Aorta (tissue), 5 donors: Measurements from ENCODE around the gene VAT1L. TPM values are rescaled to one million over a fixed set of nuclear protein-coding genes. Genes with fewer than 3 reads are reported as not detected.
"Not testable (repeated sequence)": the region's sequence is repeated elsewhere in the genome, so short reads cannot be mapped to it uniquely, and the experiment has no call there.

Source experiments
- ATAC-seq: fragments of 200-7000 bp; cut with Tn5 transposase; one replicate; pipeline ENCODE4 v1.9.1; 2022; ENCODE audit warnings: moderate library complexity; ENCODE audit not compliant: low FRiP score
- DNase-seq, 2 donors: peaks; one replicate each; pipeline ENCODE4 v3.0.0-alpha.2; 2020
- H3K27ac ChIP-seq, 2 donors: one replicate each; pipeline ENCODE4 v1.5.1; 2013; ENCODE audit warnings: low read length in 2 of 2, mild to moderate bottlenecking in 2 of 2, moderate library complexity in 2 of 2, control low read depth in 1 of 2, inconsistent platforms in 1 of 2, low read depth in 1 of 2
- H3K27me3 ChIP-seq, 2 donors: one replicate each; pipeline ENCODE4 v1.6.1; 2013; ENCODE audit warnings: control low read depth in 1 of 2, low read length in 1 of 2, mild to moderate bottlenecking in 1 of 2, moderate library complexity in 1 of 2; ENCODE audit not compliant: insufficient read depth in 2 of 2, control insufficient read depth in 1 of 2
- H3K36me3 ChIP-seq, 2 donors: one replicate each; pipeline ENCODE4 v1.6.1; 2013; ENCODE audit warnings: control low read depth in 1 of 2, low read length in 1 of 2, mild to moderate bottlenecking in 1 of 2; ENCODE audit not compliant: insufficient read depth in 2 of 2, control insufficient read depth in 1 of 2
- H3K4me1 ChIP-seq, 2 donors: one replicate each; pipeline ENCODE4 v1.6.1; 2013; ENCODE audit warnings: low read length in 2 of 2, control low read depth in 1 of 2, mild to moderate bottlenecking in 1 of 2, moderate library complexity in 1 of 2; ENCODE audit not compliant: insufficient read depth in 2 of 2, control insufficient read depth in 1 of 2
- H3K4me3 ChIP-seq, 2 donors: one replicate each; pipeline ENCODE4 v1.5.1; 2013; ENCODE audit warnings: low read length in 2 of 2, control low read depth in 1 of 2, mild to moderate bottlenecking in 1 of 2
- H3K9me3 ChIP-seq: one replicate; pipeline ENCODE4 v1.6.1; 2013; ENCODE audit warnings: mild to moderate bottlenecking, low read length; ENCODE audit not compliant: control insufficient read depth
- WGBS, 2 donors: extraction: QIAGEN DNeasy Blood & Tissue Kit; methylation state at CpG; one replicate each; pipeline ENCODE4 v1.1.7; 2013; 5-methylcytosine and 5-hydroxymethylcytosine counted together
- intact Hi-C, 2 donors: fragments of 100-400 bp; cut with DNase I; formaldehyde crosslinking; loops; one replicate each; pipeline versions ENCODE4 v1.14.2 to v1.15.0; 2022
- polyA plus RNA-seq, 2 donors: library from polyadenylated mRNA; stranded (reverse); fragments of 200-250 nt; gene quantifications; one replicate each; pipeline ENCODE4 v1.2.3, GENCODE V29; 2013
- total RNA-seq, 2 donors: library from RNA; stranded (reverse); fragmentation: NEBNext Ultra II Directional; extraction: Animal tissue kit (Norgen Biotek cat#: 25700); gene quantifications; one replicate each; pipeline ENCODE4 v1.2.1, GENCODE V29; 2021
- donor health status: healthy with polysubstance abuse.
- donor health status: Bipolar disorder and iron deficiency.
- donor health status: DM: no; HTN: no; CAD: no.
- donor health status: DM: no; HTN: no; CAD: no.
- donor health status: DM: yes; HTN: yes; CAD: no.

Gene VAT1L
- total and polyA plus RNA-seq, 4 donors, result 9.3 to 28.4 (median 17.6) TPM

DNA sequence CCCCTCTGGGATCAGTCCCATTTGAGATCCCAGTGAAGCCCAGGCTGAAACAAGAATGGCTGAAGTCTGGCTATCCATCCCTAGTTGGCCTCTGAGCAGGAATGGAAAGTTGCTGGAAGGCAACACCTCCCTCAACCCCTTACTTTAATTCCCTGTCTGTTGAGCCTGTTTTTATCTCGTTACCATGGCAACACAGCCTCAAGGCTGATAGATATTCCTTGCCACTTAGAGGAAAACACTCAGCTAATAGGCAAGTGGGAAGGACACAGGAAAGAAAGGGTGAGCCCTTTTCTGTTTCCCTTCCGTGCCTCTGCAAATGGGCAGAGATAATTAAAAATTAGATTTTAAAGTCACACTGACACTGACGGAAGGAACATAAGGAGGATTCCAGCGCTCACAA lies 158.5 kb downstream of the VAT1L start:
- no peaks in the 10 kb centered on the region for H3K36me3 ChIP-seq
- no peak for DNase-seq
- intact Hi-C loops, result no loop called here
- no peaks in the 10 kb centered on the region for H3K27me3 ChIP-seq
- no peaks in the 10 kb centered on the region for H3K9me3 ChIP-seq
- H3K27ac ChIP-seq, result no peak overlapping the region
- H3K4me3 ChIP-seq, result no peak overlapping the region
- no peaks in the 10 kb centered on the region for H3K4me1 ChIP-seq
- 64 to 71% methylated on average over 4 of the region's 4 CpGs for WGBS, 2 donors
- no peak for ATAC-seq

DNA sequence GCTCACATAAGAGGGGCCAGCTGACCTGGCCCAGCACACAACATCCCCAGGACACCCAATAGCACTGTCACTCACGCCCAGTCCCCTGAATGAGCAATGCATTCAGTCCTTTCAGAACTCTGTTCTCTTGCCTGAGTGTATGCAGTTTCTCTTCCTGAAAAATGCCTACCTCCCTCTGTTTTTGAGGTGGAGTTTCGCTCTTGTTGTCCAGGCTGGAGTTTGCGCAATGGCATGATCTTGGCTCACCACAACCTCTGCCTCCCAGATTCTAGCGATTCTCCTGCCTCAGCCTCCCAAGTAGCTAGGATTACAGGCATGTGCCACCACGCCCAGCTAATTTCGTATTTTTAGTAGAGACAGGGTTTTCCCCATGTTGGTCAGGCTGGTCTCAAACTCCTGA lies 159.2 kb downstream of the VAT1L start:
- WGBS, 2 donors, result 96 to 97% methylated on average over 6 of the region's 6 CpGs
- DNase-seq, H3K27me3 ChIP-seq, ATAC-seq, H3K4me3 ChIP-seq, H3K4me1 ChIP-seq, H3K27ac ChIP-seq, H3K36me3 ChIP-seq, intact Hi-C loops, H3K9me3 ChIP-seq: not testable (repeated sequence)

DNA sequence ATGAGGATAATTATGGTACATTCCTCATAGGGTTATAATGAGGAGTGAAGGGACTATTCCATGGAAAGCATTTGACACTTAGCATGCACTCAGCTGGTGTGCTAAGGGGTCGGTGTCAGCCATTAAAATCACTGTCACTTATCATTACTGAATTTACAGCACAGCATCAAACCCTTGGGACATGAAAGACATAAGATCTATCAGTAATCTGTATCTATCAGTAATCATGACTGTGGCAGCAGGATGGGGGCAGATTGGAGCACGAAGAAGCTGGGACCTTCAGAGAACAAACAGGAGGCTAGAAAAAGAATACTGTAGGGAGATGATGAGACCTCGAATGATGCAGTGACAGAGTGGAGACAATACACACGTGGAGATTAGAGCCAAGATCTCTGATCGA lies 160.5 kb downstream of the VAT1L start:
- H3K27ac ChIP-seq, result no peak overlapping the region
- intact Hi-C loops, result no loop called here
- no peaks in the 10 kb centered on the region for H3K36me3 ChIP-seq
- WGBS, 2 donors, result 84% methylated on average over 5 of the region's 5 CpGs
- DNase-seq, result no peak
- H3K27me3 ChIP-seq, result no peaks in the 10 kb centered on the region
- ATAC-seq, result no peak
- no peaks in the 10 kb centered on the region for H3K4me1 ChIP-seq
- no peaks in the 10 kb centered on the region for H3K9me3 ChIP-seq
- H3K4me3 ChIP-seq, result no peak overlapping the region

DNA sequence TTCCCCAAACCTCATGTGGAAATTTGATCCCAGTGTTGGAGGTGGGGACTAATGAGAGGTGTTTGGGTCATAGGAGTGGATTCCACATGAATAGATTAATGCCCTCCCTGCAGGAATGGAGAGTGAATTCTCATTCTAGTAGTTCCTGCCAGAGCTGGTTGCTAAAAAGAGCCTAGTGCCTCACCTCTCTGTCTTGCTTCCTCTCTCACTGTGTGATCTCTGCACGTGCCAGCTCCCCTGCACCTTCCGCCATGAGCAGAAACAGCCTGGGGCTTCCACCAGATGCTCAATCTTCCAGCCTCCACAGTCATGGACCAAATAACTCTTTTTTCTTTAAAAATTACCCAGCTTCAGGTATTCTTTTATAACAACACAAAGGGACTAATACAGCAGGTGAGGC lies 161.1 kb downstream of the VAT1L start:
- ATAC-seq, result no peak
- no peaks in the 10 kb centered on the region for H3K9me3 ChIP-seq
- no peak overlapping the region for H3K4me3 ChIP-seq
- H3K27ac ChIP-seq, result no peak overlapping the region
- H3K4me1 ChIP-seq, result no peaks in the 10 kb centered on the region
- intact Hi-C loops, result no loop called here
- DNase-seq, result no peak
- no peaks in the 10 kb centered on the region for H3K27me3 ChIP-seq
- WGBS, 2 donors, result 96 to 97% methylated on average over 2 of the region's 2 CpGs
- no peaks in the 10 kb centered on the region for H3K36me3 ChIP-seq

DNA sequence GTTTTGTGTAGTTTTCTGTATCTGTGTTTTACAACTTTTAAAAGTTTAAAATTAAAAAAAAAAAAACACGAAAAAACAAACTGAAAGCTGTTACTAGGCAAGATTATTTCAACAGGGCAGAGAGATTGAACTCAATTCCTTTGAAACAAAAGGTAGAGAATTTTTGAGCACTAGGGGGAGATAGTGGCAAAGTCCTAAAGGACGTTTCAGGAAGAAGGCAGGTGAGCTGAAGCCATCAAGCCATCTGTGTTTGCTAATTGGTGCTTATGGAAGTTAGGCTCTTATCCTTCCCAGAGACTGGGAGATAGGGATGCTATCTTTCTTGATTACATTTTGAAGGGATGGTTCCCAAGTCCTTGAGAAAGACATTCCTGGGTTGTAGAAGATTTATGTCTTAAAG lies 163.4 kb downstream of the VAT1L start:
- Histone ChIP-seq H3K9me3 (no peaks in the 10 kb centered on the region), H3K27me3 (no peaks in the 10 kb centered on the region), H3K27ac (no peak overlapping the region), H3K4me3 (no peak overlapping the region), H3K4me1 (no peaks in the 10 kb centered on the region), H3K36me3 (no peaks in the 10 kb centered on the region)
- ATAC-seq (no peak), DNase-seq (no peak)
- intact Hi-C loops, result loop anchor here in 1 of 2 donors (10.0 kb wide), 1 partner anchor 53 kb away; no protein-coding TSS in a partner anchor
- WGBS, 2 donors, result 39 to 46% methylated on average over 2 of the region's 2 CpGs

DNA sequence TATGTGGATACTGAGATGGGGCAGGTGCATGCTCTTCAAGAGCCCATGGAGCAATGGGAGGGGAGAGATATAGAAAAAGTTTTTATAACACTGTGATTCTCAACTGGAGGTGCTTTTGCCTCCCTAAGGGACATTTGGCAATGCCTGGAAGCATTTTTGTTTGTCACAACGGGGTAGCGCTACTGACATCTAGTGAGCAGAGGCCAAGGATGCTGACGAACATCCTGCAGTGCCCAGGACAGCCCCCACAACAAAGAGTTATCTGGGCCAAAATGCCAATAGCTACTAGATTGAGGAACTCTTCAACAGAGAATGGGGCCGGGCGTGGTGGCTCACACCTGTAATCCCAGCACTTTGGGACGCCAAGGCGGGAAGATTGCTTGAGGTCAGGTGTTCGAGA lies 166.8 kb downstream of the VAT1L start:
- H3K27me3 ChIP-seq, result no peaks in the 10 kb centered on the region
- no peaks in the 10 kb centered on the region for H3K4me1 ChIP-seq
- no peak for DNase-seq
- no peak overlapping the region for H3K4me3 ChIP-seq
- intact Hi-C loops, result loop anchor here in 1 of 2 donors (10.0 kb wide), 1 partner anchor 50 kb away; no protein-coding TSS in a partner anchor
- 85 to 86% methylated on average over 8 of the region's 8 CpGs for WGBS, 2 donors
- no peaks in the 10 kb centered on the region for H3K9me3 ChIP-seq
- no peak for ATAC-seq
- H3K36me3 ChIP-seq, result no peaks in the 10 kb centered on the region
- no peak overlapping the region for H3K27ac ChIP-seq

DNA sequence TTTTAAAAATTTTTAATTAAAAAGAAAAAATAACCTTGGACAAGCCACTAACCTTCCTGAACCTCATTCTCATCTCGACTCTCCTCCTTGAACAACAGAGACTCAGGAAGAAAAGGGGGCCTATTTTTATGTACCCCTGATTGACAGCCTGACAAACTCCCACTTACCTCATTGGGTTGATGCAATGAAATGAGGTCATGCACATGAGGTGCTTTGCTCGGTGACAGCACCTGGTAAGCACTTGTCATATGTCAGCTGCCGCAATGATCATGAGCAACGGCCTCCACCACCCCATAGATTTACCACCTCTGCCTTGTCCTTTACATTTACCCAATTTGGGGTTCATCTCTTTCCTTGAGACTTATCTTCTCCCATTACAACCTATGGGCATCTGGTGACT lies 167.9 kb downstream of the VAT1L start:
- Histone ChIP-seq H3K27me3 (no peaks in the 10 kb centered on the region), H3K27ac (no peak overlapping the region), H3K36me3 (no peaks in the 10 kb centered on the region), H3K4me3 (no peak overlapping the region), H3K9me3 (no peaks in the 10 kb centered on the region), H3K4me1 (no peaks in the 10 kb centered on the region)
- 93 to 97% methylated on average over 4 of the region's 4 CpGs for WGBS, 2 donors
- intact Hi-C loops, result loop anchor here in 1 of 2 donors (10.0 kb wide), 1 partner anchor 49 kb away; no protein-coding TSS in a partner anchor
- ATAC-seq (no peak), DNase-seq (no peak)

DNA sequence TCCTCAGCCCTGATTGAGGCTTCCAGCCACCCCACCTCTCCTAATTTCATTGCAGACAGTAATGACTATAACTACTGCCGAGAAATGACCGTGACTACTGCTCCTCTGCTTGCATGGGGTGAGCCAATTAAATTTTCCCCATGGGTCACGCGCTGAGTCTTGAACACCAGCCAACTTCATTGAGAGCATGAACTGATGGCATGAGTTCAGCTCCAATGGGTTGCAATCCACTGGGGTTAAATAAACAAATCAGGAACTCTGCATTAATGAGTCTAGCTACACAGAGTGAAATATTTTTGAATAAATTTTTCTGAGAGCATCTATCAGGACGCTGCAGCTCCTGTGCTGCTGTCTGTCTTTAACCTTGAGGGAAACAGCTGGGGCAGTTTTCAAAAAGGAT lies 172.4 kb downstream of the VAT1L start:
- H3K36me3 ChIP-seq, result no peaks in the 10 kb centered on the region
- ATAC-seq (no peak), DNase-seq (no peak)
- no peaks in the 10 kb centered on the region for H3K4me1 ChIP-seq
- H3K27ac ChIP-seq, result no peak overlapping the region
- no peaks in the 10 kb centered on the region for H3K27me3 ChIP-seq
- WGBS, 2 donors, result 84% methylated on average over 5 of the region's 5 CpGs
- H3K9me3 ChIP-seq, result no peaks in the 10 kb centered on the region
- H3K4me3 ChIP-seq, result no peak overlapping the region
- intact Hi-C loops, result loop anchor here in 1 of 2 donors (10.0 kb wide), 1 partner anchor 176 kb away; the partner anchor contains the start of gene VAT1L

DNA sequence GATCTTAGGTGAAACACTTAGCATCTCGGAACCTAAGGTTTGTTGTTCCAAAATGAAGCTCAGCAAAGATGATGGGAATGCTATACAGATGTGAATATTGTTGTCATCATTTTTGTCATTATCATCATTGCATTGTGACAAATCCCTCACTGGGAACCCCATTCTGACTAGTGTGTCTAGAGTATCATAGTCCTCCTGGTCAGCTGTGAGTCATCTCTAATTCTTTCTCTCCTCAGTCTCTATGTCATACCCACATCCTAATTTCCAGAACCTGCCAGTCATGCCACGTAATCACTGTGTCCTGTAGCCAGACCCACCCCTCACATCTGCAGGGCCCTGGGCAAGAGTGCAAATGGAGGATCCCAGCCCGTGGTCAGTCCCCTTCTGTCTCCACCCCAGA lies 173.4 kb downstream of the VAT1L start:
- 96% methylated on average over 3 of the region's 3 CpGs for WGBS, 2 donors
- H3K4me3 ChIP-seq, result no peak overlapping the region
- H3K4me1 ChIP-seq, result no peaks in the 10 kb centered on the region
- no peaks in the 10 kb centered on the region for H3K27me3 ChIP-seq
- no peak overlapping the region for H3K27ac ChIP-seq
- intact Hi-C loops, result loop anchor here in 1 of 2 donors (10.0 kb wide), 1 partner anchor 177 kb away; the partner anchor contains the start of gene VAT1L
- no peaks in the 10 kb centered on the region for H3K9me3 ChIP-seq
- no peaks in the 10 kb centered on the region for H3K36me3 ChIP-seq
- no peak for ATAC-seq
- DNase-seq, result no peak
